GM12878 (cell line): ENCODE results near the gene CLDN5.

Source experiments
- CEBPB ChIP-seq, 2 experiments: fragments of 150-350 bp in 1 of 2; IDR thresholded peaks; 2 replicates each; pipeline ENCODE4 v1.6.1; 2012 to 2014; ENCODE audit warnings: low read depth in 2 of 2, low read length in 2 of 2, borderline replicate concordance in 1 of 2, inconsistent platforms in 1 of 2
- CTCF ChIP-seq, 3 experiments: IDR thresholded peaks in 2 of 3; conservative IDR thresholded peaks in 1 of 3; 2 replicates each; pipeline ENCODE4 v1.5.1; 2011; ENCODE audit warnings: low read depth in 3 of 3, low read length in 3 of 3, mild to moderate bottlenecking in 3 of 3, control low read depth in 2 of 3, moderate library complexity in 2 of 3, inconsistent platforms in 1 of 3, mixed read lengths in 1 of 3; ENCODE audit not compliant: control insufficient read depth in 2 of 3, insufficient read depth in 1 of 3; ENCODE audit errors: extremely low read depth in 1 of 3
- EZH2 ChIP-seq: IDR thresholded peaks from 2 replicates; pipeline ENCODE4 v1.6.1; 2012; ENCODE audit warnings: low read depth, mild to moderate bottlenecking, control low read depth, inconsistent platforms, low read length, borderline replicate concordance; ENCODE audit not compliant: control insufficient read depth
- FOXM1 ChIP-seq: IDR thresholded peaks from 2 replicates; pipeline ENCODE4 v1.6.1; 2012; ENCODE audit warnings: low read depth, mild to moderate bottlenecking, inconsistent platforms, low read length, moderate library complexity
- PML ChIP-seq: IDR thresholded peaks from 2 replicates; pipeline ENCODE4 v1.6.1; 2012; ENCODE audit warnings: low read length, inconsistent platforms
- POLR2A ChIP-seq: IDR thresholded peaks from 2 replicates; pipeline ENCODE4 v1.6.1; 2011; ENCODE audit warnings: low read depth, mild to moderate bottlenecking, low read length
- POLR2AphosphoS5 ChIP-seq: IDR thresholded peaks from 2 replicates; pipeline ENCODE4 v1.6.1; 2011; ENCODE audit warnings: mild to moderate bottlenecking, low read length, inconsistent platforms
- SP1 ChIP-seq: IDR thresholded peaks from one replicate; pipeline ENCODE4 v1.6.1; 2011; ENCODE audit warnings: low read depth, low read length
- TAF1 ChIP-seq: IDR thresholded peaks from 2 replicates; pipeline ENCODE4 v1.6.1; 2011; ENCODE audit warnings: mild to moderate bottlenecking, low read depth, low read length, borderline replicate concordance
- TCF3 ChIP-seq: IDR thresholded peaks from 2 replicates; pipeline ENCODE4 v1.6.1; 2012; ENCODE audit warnings: low read depth, mild to moderate bottlenecking, low read length, borderline replicate concordance; ENCODE audit not compliant: insufficient read depth
- ZNF274 ChIP-seq: IDR thresholded peaks from one replicate; pipeline ENCODE4 v1.8.0; 2011; ENCODE audit not compliant: insufficient read length, insufficient read depth
- ZSCAN29 ChIP-seq: fragments of 450-650 bp; IDR thresholded peaks from 2 replicates; pipeline ENCODE4 v1.6.1; 2017; ENCODE audit warnings: mild to moderate bottlenecking, moderate library complexity

- TF ChIP-seq POLR2A = no peak
- TF ChIP-seq ZNF274 = no peak
- no peak for TF ChIP-seq PML
- no peak for TF ChIP-seq EZH2
- no peak for TF ChIP-seq SP1
- TF ChIP-seq TCF3 = no peak
- TF ChIP-seq POLR2AphosphoS5 = no peak
- no peak for TF ChIP-seq CTCF (IDR thresholded peaks at IDR 0.05 in 2 of 3, conservative IDR thresholded peaks at IDR 0.05 in 1 of 3; ENCODE audit: control insufficient read depth in 2 of 3, extremely low read depth in 1 of 3, insufficient read depth in 1 of 3, low read depth in 3 of 3, low read length in 3 of 3)
- no peak for TF ChIP-seq FOXM1
- TF ChIP-seq CEBPB (IDR thresholded peaks at IDR 0.05; ENCODE audit: borderline replicate concordance in 1 of 2, low read depth in 2 of 2, low read length in 2 of 2) = no peak
- no peak for TF ChIP-seq TAF1
- TF ChIP-seq ZSCAN29 = no peak
Observed at GRCh38 chr22:19518635-19519034, 5.6 kb downstream of the CLDN5 start.
